CD4-positive, alpha-beta T cell (primary cell): ENCODE data around the gene HSPB1. TPM values are rescaled to one million over a fixed set of nuclear protein-coding genes. Genes with fewer than 3 reads are reported as not detected.
"Not testable (repeated sequence)": the region's sequence is repeated elsewhere in the genome, so short reads cannot be mapped to it uniquely, and the experiment has no call there.

Experiments used
- ATAC-seq: fragments of 200-7000 bp; cut with Tn5 transposase; one replicate; pipeline ENCODE4 v1.10.0; 2022; ENCODE audit warnings: mild to moderate bottlenecking; ENCODE audit not compliant: poor library complexity
- CTCF ChIA-PET: fragments of 350-600 bp; sonication (Branson Sonifier 250); formaldehyde crosslinking; loops from one replicate; lab custom pipeline; 2021; ENCODE audit warnings: antibody characterized with exemption, inconsistent platforms; lab: Charles Lee
- POLR2A ChIA-PET: fragments of 350-600 bp; sonication (Branson Sonifier 250); formaldehyde crosslinking; loops from one replicate; lab custom pipeline; 2021; ENCODE audit warnings: antibody characterized with exemption, inconsistent platforms; lab: Charles Lee
- DNase-seq, 14 experiments: peaks; one replicate each; pipeline ENCODE4 v3.0.0-alpha.2; 2013 to 2020; ENCODE audit warnings: mixed read lengths in 2 of 14
- H3K27ac ChIP-seq, 2 donors: one replicate each; pipeline versions ENCODE4 v1.5.1 to v1.7.0; 2013; ENCODE audit warnings: low read length in 2 of 2, low read depth in 1 of 2, mild to moderate bottlenecking in 1 of 2
- H3K27me3 ChIP-seq, 2 experiments: 1 replicate in 1 of 2; 2 replicates in 1 of 2; pipeline versions ENCODE4 v1.6.1 to v1.7.0; 2013; ENCODE audit warnings: low read length in 2 of 2, control low read depth in 1 of 2, mild to moderate bottlenecking in 1 of 2, moderate library complexity in 1 of 2; ENCODE audit not compliant: insufficient read depth in 2 of 2, control insufficient read depth in 1 of 2
- H3K36me3 ChIP-seq: one replicate; pipeline ENCODE4 v1.6.1; 2013; ENCODE audit warnings: low read length, control low read depth; ENCODE audit not compliant: insufficient read depth
- H3K4me1 ChIP-seq: one replicate; pipeline ENCODE4 v1.6.1; 2013; ENCODE audit warnings: low read length, control low read depth; ENCODE audit not compliant: insufficient read depth
- H3K4me3 ChIP-seq: one replicate; pipeline ENCODE4 v1.5.1; 2013; ENCODE audit warnings: mild to moderate bottlenecking, low read length, moderate library complexity
- H3K9me3 ChIP-seq, 2 experiments: 1 replicate in 1 of 2; 2 replicates in 1 of 2; pipeline versions ENCODE4 v1.6.1 to v1.7.0; 2013; ENCODE audit warnings: low read length in 2 of 2, mild to moderate bottlenecking in 2 of 2, control low read depth in 1 of 2, moderate library complexity in 1 of 2; ENCODE audit not compliant: control insufficient read depth in 1 of 2, insufficient read depth in 1 of 2
- H3K27ac Mint-ChIP-seq: one replicate; pipeline ENCODE4 v1.8.0; 2020; ENCODE audit warnings: mixed read lengths
- H3K27me3 Mint-ChIP-seq: one replicate; pipeline ENCODE4 v1.8.0; 2021; ENCODE audit warnings: mixed read lengths
- H3K36me3 Mint-ChIP-seq: one replicate; pipeline ENCODE4 v1.8.0; 2021; ENCODE audit warnings: low read depth, mixed read lengths
- H3K4me1 Mint-ChIP-seq: one replicate; pipeline ENCODE4 v1.8.0; 2021; ENCODE audit warnings: low read depth, mixed read lengths
- H3K4me3 Mint-ChIP-seq: one replicate; pipeline ENCODE4 v1.8.0; 2020; ENCODE audit warnings: mild to moderate bottlenecking, mixed read lengths
- H3K9me3 Mint-ChIP-seq: one replicate; pipeline ENCODE4 v1.8.0; 2020; ENCODE audit warnings: mixed read lengths
- intact Hi-C, 2 experiments: fragments of 100-400 bp; cut with DNase I in 1 of 2; cut with micrococcal nuclease in 1 of 2; formaldehyde crosslinking; loops; one replicate each; pipeline versions ENCODE4 v1.15.1 to v1.9.0; 2023 to 2025; cut with DNase I, micrococcal nuclease
- total RNA-seq, 174 experiments: library from RNA in 2 of 174; stranded (reverse) in 2 of 174; gene quantifications; one replicate each; pipeline ENCODE4 v1.2.3 and lab custom pipeline; 2021 to 2026
- TF ChIP-seq, protein P1 (sequence below): fragments of 200-600 bp; IDR thresholded peaks from one replicate; pipeline ENCODE4 v1.8.0; 2022; ENCODE audit warnings: antibody characterized with exemption, mild to moderate bottlenecking

HSPB1 gene
- total RNA-seq, 2 experiments from 2014 or later = 38.0 to 38.6 TPM

DNA sequence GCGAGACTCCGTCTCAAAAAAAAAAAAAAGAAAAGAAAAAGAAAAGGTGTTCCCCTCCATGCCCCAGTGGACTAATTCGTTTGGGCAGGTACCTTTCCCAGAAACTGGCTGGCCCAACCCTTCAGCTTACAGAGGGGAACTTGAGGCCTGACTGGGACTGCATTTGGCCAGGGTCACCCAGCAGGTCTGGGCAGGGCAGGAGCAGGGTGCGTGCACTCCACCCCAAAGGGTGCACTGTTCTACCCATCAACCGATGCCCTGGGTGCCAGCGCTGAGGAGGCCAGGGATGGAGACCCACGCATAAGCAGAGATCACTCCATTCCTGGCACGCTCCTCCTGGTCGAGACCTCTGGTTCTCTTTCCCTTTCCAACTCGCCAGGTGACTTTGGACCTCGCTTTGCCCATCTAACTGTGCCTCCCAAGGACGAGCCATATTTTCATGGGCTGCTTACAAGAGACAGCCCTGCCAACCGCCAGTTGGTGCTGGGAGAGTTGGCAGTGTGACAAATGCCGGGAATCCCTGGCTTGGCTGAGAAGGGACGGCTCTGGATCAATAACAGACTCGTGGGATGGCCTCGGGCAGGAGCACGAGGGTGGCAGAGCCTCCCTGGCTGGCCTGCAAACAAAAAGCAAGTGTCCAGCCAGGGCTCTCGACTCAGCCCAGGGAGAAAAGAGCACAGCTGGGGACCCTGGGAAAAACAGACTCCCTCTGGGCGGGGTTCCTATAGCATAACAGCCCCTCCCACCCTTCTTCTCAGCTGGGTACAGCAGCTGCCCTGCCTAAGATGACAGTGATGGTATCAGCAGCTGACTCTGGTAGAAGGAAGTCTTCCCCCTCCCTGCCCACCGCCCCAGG, 7.9 kb downstream of the HSPB1 start:
- ATAC-seq = no peak
- Mint-ChIP-seq H3K36me3 (no peaks in the 10 kb centered on the region), H3K27me3 (no peaks in the 10 kb centered on the region), H3K27ac (no peak overlapping the region), H3K4me3 (no peak overlapping the region), H3K9me3 (no peaks in the 10 kb centered on the region), H3K4me1 (peaks cover 6% of the 10 kb centered on the region)
- no peak overlapping the region for H3K4me3 ChIP-seq
- no peak overlapping the region for H3K27ac ChIP-seq
- TF ChIP-seq, protein P1, sequence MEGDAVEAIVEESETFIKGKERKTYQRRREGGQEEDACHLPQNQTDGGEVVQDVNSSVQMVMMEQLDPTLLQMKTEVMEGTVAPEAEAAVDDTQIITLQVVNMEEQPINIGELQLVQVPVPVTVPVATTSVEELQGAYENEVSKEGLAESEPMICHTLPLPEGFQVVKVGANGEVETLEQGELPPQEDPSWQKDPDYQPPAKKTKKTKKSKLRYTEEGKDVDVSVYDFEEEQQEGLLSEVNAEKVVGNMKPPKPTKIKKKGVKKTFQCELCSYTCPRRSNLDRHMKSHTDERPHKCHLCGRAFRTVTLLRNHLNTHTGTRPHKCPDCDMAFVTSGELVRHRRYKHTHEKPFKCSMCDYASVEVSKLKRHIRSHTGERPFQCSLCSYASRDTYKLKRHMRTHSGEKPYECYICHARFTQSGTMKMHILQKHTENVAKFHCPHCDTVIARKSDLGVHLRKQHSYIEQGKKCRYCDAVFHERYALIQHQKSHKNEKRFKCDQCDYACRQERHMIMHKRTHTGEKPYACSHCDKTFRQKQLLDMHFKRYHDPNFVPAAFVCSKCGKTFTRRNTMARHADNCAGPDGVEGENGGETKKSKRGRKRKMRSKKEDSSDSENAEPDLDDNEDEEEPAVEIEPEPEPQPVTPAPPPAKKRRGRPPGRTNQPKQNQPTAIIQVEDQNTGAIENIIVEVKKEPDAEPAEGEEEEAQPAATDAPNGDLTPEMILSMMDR = no peak
- no peaks in the 10 kb centered on the region for H3K27me3 ChIP-seq
- peaks cover 9% of the 10 kb centered on the region for H3K4me1 ChIP-seq
- no peaks in the 10 kb centered on the region for H3K36me3 ChIP-seq
- ChIA-PET CTCF (no interaction called here), POLR2A (interaction anchor here (1.2 kb wide), 1 partner anchor 9 kb away, joined by 6 read pairs; no protein-coding TSS in a partner anchor)
- intact Hi-C loops = loop anchor here in 1 of 2 experiments (10.0 kb wide), 1 partner anchor 436 kb away; the partner anchor contains the start of gene RHBDD2
- H3K9me3 ChIP-seq = no peaks in the 10 kb centered on the region
- DNase-seq = no peak

GRCh38 chr7:76311838-76312237, 9.4 kb downstream of the HSPB1 start:
- H3K4me3 Mint-ChIP-seq, H3K36me3 Mint-ChIP-seq, H3K9me3 ChIP-seq, H3K4me1 ChIP-seq, H3K36me3 ChIP-seq, ATAC-seq, H3K27me3 Mint-ChIP-seq, H3K4me1 Mint-ChIP-seq, H3K27ac Mint-ChIP-seq, POLR2A ChIA-PET, H3K4me3 ChIP-seq, H3K9me3 Mint-ChIP-seq, DNase-seq, H3K27me3 ChIP-seq, H3K27ac ChIP-seq: not testable (repeated sequence)
- intact Hi-C loops = loop anchor here in 1 of 2 experiments (10.0 kb wide), 1 partner anchor 437 kb away; the partner anchor contains the start of gene RHBDD2
- CTCF ChIA-PET = interaction anchor here (3.9 kb wide), 1 partner anchor 133 kb away, joined by 23 read pairs; no protein-coding TSS in a partner anchor

GRCh38 chr7:76314042-76314721, 11.7 kb downstream of the HSPB1 start:
- H3K4me1 ChIP-seq = peaks cover 22% of the 10 kb centered on the region
- intact Hi-C loops = loop anchor here (1.0 to 10.0 kb wide), 3 partner anchors 23 to 439 kb away; partner anchors contain the start of gene RHBDD2 (in 1 of the 2)
- ChIA-PET CTCF (interaction anchor here (0.6 to 3.9 kb wide), 27 partner anchors 8 to 209 kb away, joined by 3 to 44 read pairs (median 5); partner anchors contain the start of genes HSPB1 and YWHAG), POLR2A (interaction anchor here (0.6 to 1.6 kb wide), 8 partner anchors 9 to 400 kb away, joined by 3 to 10 read pairs (median 5); partner anchors contain the start of genes POR and YWHAG)
- ATAC-seq (peak; percentile 68), DNase-seq (peak; percentile 92 to 99 (median 96))
- H3K27me3 ChIP-seq = no peaks in the 10 kb centered on the region
- H3K4me3 Mint-ChIP-seq = peak overlapping the region; percentile 26
- H3K27me3 Mint-ChIP-seq = no peaks in the 10 kb centered on the region
- no peaks in the 10 kb centered on the region for H3K9me3 Mint-ChIP-seq
- no peaks in the 10 kb centered on the region for H3K36me3 ChIP-seq
- peaks cover 8% of the 10 kb centered on the region for H3K36me3 Mint-ChIP-seq
- TF ChIP-seq, protein P1 = peak; percentile 99
- peak overlapping the region; percentile 5 for H3K27ac Mint-ChIP-seq
- no peaks in the 10 kb centered on the region for H3K9me3 ChIP-seq
- no peak overlapping the region for H3K4me3 ChIP-seq
- peaks cover 27% of the 10 kb centered on the region for H3K4me1 Mint-ChIP-seq
- H3K27ac ChIP-seq = no peak overlapping the region

- H3K9me3 ChIP-seq, H3K27me3 Mint-ChIP-seq, DNase-seq, H3K27me3 ChIP-seq, H3K36me3 Mint-ChIP-seq, ATAC-seq, H3K9me3 Mint-ChIP-seq, H3K27ac Mint-ChIP-seq, H3K27ac ChIP-seq, H3K4me3 ChIP-seq, H3K36me3 ChIP-seq: not testable (repeated sequence)
- ChIA-PET CTCF (interaction anchor here (0.7 to 3.9 kb wide), 19 partner anchors 9 to 210 kb away, joined by 3 to 44 read pairs (median 5); partner anchors contain the start of genes HSPB1 and YWHAG), POLR2A (interaction anchor here (1.0 to 1.6 kb wide), 6 partner anchors 9 to 148 kb away, joined by 3 to 10 read pairs (median 5); partner anchors contain the start of gene YWHAG)
- Mint-ChIP-seq H3K4me1 (peaks cover 29% of the 10 kb centered on the region), H3K4me3 (peak overlapping the region; percentile 26)
- intact Hi-C loops = loop anchor here (1.0 to 10.0 kb wide), 4 partner anchors 23 to 440 kb away; partner anchors contain the start of gene RHBDD2 (in 1 of the 2)
- H3K4me1 ChIP-seq = peaks cover 26% of the 10 kb centered on the region
Measured at GRCh38 chr7:76314740-76315139, 12.3 kb downstream of the HSPB1 start.
